Epidermal melanocyte (primary cell): Measurements from ENCODE around the gene MAPKAPK3.

ENCODE experiments used
- DNase-seq: peaks from one replicate; pipeline ENCODE4 v3.0.0; 2011; ENCODE audit warnings: low spot score; ENCODE audit not compliant: insufficient read length

The MAPKAPK3 gene

GRCh38 chr3:50617096-50617791 lies at the start of gene MAPKAPK3:
TSS of gene MAPKAPK3 (plus strand) at chr3:50617151. CDS start at chr3:50617566, 415 bp downstream.
- no peak for DNase-seq

GRCh38 chr3:50567386-50568167 lies 49.4 kb upstream of the MAPKAPK3 start, which contains the start of gene C3orf18:
TSS of gene C3orf18 (minus strand) at chr3:50567747. CDS start at chr3:50565699, 2,048 bp downstream.
- DNase-seq = peak; percentile 97

- DNase-seq = peak; percentile 99
These were observed 47.8 kb upstream of the MAPKAPK3 start, which contains the start of gene HEMK1 for GRCh38 chr3:50568947-50569749. TSS of gene HEMK1 (plus strand) at chr3:50569522. CDS start at chr3:50571105, 1,583 bp downstream.

GRCh38 chr3:50570508-50571279 lies 46.3 kb upstream of the MAPKAPK3 start:
- DNase-seq = no peak

DNA sequence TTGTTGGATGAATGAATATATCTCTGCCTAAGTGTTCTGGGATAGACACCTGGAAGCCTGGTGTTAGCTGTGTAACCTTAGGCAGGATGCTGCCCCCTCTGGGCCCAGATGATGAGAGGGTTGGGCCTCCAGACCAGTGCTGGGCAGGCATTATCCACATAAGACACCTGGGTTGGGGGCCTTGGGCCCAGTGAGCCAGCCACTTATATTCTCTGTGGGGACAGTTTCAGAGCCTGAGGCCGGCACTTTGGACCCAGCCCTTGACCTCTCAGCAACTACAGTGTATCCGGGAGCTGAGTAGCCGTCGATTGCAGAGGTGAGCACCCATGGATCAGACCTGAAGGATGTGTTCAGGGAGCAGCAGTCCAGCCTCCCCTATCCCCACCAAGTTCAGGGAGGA lies 45.5 kb upstream of the MAPKAPK3 start:
- DNase-seq = no peak

DNA sequence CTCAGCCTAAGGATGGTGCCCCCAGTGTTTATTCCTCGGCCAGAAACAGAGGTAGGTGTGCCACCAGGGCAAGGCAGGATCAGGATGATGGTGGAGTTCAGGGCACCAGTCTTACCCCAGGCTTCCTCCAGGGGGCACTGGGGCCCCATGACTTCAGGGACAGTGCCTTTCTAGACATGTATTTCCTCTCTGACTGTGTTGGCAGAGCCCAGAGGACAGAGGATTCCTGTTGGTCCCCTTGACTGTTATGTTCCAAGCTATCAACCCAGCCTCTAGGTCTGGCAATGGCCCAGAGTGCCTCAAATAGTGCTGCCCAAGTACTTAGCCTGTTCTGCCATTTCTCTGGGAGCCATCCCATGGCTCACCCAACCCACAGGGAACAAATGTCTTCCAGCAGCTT lies 44.8 kb upstream of the MAPKAPK3 start:
- peak; percentile 54 for DNase-seq

- no peak for DNase-seq
These were observed 44.1 kb upstream of the MAPKAPK3 start for GRCh38 chr3:50572801-50573371.

DNA sequence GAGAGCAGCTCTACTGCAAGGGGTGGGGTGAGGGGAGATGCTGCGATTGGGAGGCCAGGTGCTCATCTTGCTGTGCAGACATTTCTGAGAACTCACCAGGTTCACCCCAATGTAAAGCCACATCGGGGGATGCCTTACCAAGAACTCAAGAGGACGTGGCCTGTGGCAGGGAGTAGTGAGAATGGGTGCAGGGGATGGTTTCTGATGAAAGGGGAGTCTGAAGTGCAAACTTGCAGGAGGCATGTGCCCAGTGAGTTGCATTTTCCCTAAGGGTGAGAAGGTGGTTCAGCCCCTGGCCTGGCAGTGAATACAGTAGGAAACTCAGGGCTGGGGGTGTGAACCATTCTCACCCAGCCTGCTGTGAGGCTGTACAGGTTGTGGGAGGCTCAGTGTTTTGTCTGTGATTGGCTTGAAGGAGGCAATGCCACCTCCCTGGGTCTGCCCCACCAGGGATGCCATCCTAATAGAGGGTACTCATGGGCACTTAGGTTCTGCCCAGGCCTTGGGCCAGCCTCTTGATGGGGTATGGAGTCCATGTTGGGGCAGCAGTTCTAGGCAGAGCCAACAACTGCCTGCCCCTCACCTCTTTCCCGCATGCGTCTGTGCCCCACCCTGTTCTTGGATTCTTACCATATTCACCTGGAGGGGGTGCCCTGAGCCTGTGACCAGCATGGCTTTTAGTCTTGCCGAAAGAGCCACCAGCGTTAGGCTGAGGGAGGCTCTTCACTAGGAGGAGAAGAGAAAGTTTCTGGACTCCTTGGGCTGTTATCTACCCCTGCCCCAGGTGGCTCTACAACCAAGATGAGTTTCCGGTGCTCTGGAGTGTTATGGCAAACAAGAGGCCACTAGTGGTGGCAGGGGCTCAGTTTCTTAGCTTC lies 43.1 kb upstream of the MAPKAPK3 start:
- DNase-seq = no peak

DNA sequence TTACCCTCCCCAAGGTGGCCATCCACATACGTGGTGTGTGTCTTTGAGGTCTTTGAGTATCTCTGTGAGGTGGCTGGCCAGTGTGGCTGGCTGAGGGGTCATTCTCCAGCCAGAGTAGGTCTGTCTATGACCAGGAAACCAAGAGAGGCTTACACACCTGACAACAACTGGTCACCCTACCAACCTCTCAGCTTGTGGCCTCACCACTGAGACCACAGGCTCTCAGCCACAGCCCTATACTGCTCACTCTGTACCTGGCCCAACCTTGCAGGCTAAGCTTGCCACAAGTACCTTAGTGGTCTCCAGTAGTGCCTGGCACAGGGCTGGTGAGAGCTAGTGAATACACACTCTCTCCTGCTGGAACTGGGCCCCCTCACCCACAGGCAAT lies 42.5 kb upstream of the MAPKAPK3 start:
- no peak for DNase-seq

- no peak for DNase-seq
These were observed 41.6 kb upstream of the MAPKAPK3 start for GRCh38 chr3:50575372-50575771.

DNA sequence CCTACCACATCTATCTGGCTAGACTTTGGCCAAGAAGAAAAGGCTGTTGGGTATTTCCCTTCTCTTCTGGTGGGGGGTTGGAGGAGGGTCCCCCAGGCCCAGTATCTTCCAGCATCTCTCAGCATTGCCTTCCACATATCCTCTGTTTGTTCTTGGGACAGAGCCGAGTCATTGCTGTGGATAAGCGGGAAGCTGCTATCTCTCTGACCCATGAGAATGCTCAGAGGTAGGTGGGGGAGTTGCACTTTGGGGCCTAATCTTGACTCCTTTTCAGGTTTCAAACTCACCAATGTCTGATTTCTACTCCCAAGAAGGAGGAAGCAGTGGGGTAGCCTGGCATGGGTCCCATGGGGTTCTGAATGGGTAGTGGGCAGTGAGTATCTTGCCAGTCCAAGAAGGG lies 39.6 kb upstream of the MAPKAPK3 start:
- DNase-seq = no peak

GRCh38 chr3:50580683-50581458 lies 36.1 kb upstream of the MAPKAPK3 start:
- no peak for DNase-seq

GRCh38 chr3:50581459-50581842 lies 35.5 kb upstream of the MAPKAPK3 start:
- no peak for DNase-seq

GRCh38 chr3:50582083-50582482 lies 34.9 kb upstream of the MAPKAPK3 start:
- DNase-seq = no peak

- no peak for DNase-seq
These were observed 33.1 kb upstream of the MAPKAPK3 start for GRCh38 chr3:50583897-50584296.

DNA sequence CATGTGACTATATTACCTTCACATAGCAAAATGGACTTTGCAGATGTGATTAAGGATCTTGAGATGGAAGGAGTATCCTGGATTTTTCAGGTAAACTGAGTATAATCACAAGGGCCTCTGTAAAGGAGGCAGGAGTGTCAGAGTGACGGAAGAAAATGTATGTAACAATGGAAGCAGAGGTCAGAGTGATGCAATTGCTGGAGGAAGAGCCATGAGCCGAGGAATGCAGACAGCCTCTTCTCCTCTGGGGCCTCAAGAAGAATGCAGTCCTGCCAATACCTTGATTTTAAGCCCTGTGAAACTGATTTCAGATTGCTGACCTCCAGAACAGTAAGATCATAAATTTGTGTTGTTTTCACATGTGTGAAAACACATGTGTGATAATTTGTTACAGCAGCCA lies 32.6 kb upstream of the MAPKAPK3 start:
- no peak for DNase-seq

DNA sequence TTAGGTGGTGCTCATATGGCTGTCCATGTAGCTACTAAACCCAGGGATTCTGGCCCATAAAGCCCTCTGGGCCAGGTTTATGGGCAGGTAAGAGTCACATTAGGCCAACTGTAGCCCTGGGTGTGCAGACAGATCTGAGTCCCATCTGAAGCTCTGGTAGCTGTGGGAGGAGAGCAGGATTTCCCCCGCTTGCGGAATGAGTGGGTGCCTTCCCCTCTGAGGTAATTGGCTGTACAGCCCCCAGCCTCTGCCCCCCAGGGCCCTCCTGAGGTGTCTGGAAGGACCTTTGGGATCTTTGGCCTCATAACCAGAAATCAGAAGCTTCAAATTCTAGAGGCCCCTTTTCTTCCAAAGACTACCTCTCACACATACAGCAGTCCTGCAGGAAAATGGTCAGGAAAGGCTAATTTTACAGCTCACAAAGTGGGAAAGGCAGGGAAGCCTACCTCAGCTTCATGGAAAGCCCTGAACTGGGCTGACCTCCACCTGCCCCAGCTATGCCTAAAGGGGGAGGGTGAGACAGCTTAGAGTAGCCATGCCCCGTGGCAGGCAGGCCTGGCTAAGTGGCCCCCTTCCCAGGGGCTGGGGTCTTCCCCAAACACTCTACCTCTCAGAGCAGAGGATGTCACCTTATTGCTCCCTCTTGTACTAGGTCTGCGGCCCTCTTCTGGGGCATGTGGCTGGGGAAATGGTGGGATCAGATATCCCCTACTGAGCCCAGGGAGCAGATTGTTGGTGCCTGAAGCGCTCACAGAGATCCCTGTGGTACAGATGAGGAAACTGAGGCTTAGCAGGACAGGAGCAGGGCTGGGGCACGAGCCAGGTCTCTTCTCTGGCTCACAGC lies 30.8 kb upstream of the MAPKAPK3 start:
- DNase-seq = no peak

DNA sequence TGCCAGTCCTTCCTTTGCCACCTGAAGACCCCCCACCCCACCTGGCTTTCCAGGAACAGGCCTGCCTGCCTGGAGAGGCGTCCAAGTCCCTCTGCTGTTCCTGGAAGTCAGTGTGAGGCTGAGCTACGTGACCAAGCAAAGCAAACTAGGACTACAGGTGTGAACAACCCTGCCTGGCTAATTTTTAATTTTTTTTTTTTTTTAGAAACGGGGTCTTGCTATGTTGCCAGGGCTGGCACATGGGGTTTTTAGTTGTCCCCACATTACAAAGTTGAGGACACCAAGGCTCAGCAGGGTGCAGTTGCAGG lies 30.2 kb upstream of the MAPKAPK3 start:
- DNase-seq = no peak
